Uterus (tissue), 4 donors: ENCODE data around the gene PNISR. TPM values are rescaled to one million over a fixed set of nuclear protein-coding genes. Genes with fewer than 3 reads are reported as not detected.

Source experiments
- DNase-seq, 2 donors: peaks; one replicate each; pipeline ENCODE4 v3.0.0-alpha.2; 2019 to 2020
- H3K27ac ChIP-seq, 2 donors: fragments of 200-600 bp; sonication (generic); 1 replicate in 1 of 2; 2 replicates in 1 of 2; pipeline ENCODE4 v1.5.1; 2016 to 2018
- H3K27me3 ChIP-seq, 2 donors: fragments of 200-600 bp; sonication (generic); one replicate each; pipeline ENCODE4 v1.5.1; 2018 to 2019; ENCODE audit warnings: control low read depth in 1 of 2
- H3K36me3 ChIP-seq, 2 donors: fragments of 200-600 bp; sonication (generic); one replicate each; pipeline ENCODE4 v1.5.1; 2019; ENCODE audit warnings: control low read depth in 1 of 2
- H3K4me1 ChIP-seq, 2 donors: fragments of 200-600 bp; sonication (generic); one replicate each; pipeline ENCODE4 v1.5.1; 2018 to 2019; ENCODE audit warnings: control low read depth in 1 of 2
- H3K4me3 ChIP-seq, 2 donors: fragments of 200-600 bp; sonication (generic); 1 replicate in 1 of 2; 2 replicates in 1 of 2; pipeline ENCODE4 v1.5.1; 2018 to 2019; ENCODE audit warnings: mild to moderate bottlenecking in 1 of 2
- H3K9me3 ChIP-seq, 2 donors: fragments of 200-600 bp; sonication (generic); one replicate each; pipeline ENCODE4 v1.5.1; 2019; ENCODE audit warnings: control low read depth in 1 of 2
- CTCF ChIP-seq, 4 experiments: fragments of 200-600 bp in 2 of 4; fragments of 450-650 bp in 2 of 4; sonication (generic) in 2 of 4; IDR thresholded peaks; one replicate each; pipeline ENCODE4 v1.5.1; 2016 to 2019; ENCODE audit warnings: antibody characterized with exemption in 4 of 4, mild to moderate bottlenecking in 2 of 4, moderate library complexity in 1 of 4
- POLR2A ChIP-seq, 2 donors: fragments of 450-650 bp; IDR thresholded peaks; one replicate each; pipeline ENCODE4 v1.6.1; 2016; ENCODE audit warnings: antibody characterized with exemption in 2 of 2, mild to moderate bottlenecking in 1 of 2, moderate library complexity in 1 of 2
- intact Hi-C: fragments of 100-400 bp; cut with DNase I; formaldehyde crosslinking; loops from one replicate; pipeline ENCODE4 v1.15.1; 2023; ENCODE audit warnings: low total_unique reads
- total RNA-seq, 4 donors: library from RNA; depleted of rRNA in 3 of 4; stranded (reverse); fragments of >200 nt in 3 of 4; gene quantifications; one replicate each; pipeline versions ENCODE4 v1.1.0 to v1.2.4, GENCODE V29; 2014 to 2023
- donor health status: DM: yes; HTN: yes; CAD: no.

PNISR gene
- total RNA-seq, 4 donors from 2014 or later: 107 to 265 (median 153) TPM

GRCh38 chr6:99416892-99417767 is 8.0 kb downstream of the PNISR start:
- no peaks in the 10 kb centered on the region for H3K9me3 ChIP-seq
- TF ChIP-seq CTCF (IDR thresholded peaks at IDR 0.05): no peak
- TF ChIP-seq POLR2A (IDR thresholded peaks at IDR 0.05): no peak
- H3K27me3 ChIP-seq: no peaks in the 10 kb centered on the region
- H3K4me3 ChIP-seq: no peak overlapping the region
- intact Hi-C loops: no loop called here
- no peak for DNase-seq
- no peak overlapping the region for H3K27ac ChIP-seq
- H3K4me1 ChIP-seq: peaks cover 6 to 14% of the 10 kb centered on the region in 2 donors
- H3K36me3 ChIP-seq: no peaks in the 10 kb centered on the region

GRCh38 chr6:99416226-99416625 is 8.9 kb downstream of the PNISR start:
- no peak for DNase-seq
- Histone ChIP-seq H3K4me1 (peaks cover 0 to 11% of the 10 kb centered on the region in 2 donors), H3K27ac (no peak overlapping the region), H3K4me3 (no peak overlapping the region), H3K9me3 (no peaks in the 10 kb centered on the region), H3K36me3 (no peaks in the 10 kb centered on the region), H3K27me3 (no peaks in the 10 kb centered on the region)
- TF ChIP-seq CTCF (IDR thresholded peaks at IDR 0.05) (no peak), POLR2A (IDR thresholded peaks at IDR 0.05) (no peak)
- intact Hi-C loops: no loop called here

GRCh38 chr6:99415446-99415845 is 9.7 kb downstream of the PNISR start:
- Histone ChIP-seq H3K27me3 (no peaks in the 10 kb centered on the region), H3K9me3 (no peaks in the 10 kb centered on the region), H3K36me3 (no peaks in the 10 kb centered on the region), H3K4me1 (peaks cover 0 to 4% of the 10 kb centered on the region in 2 donors), H3K4me3 (no peak overlapping the region), H3K27ac (no peak overlapping the region)
- TF ChIP-seq CTCF (IDR thresholded peaks at IDR 0.05) (no peak), POLR2A (IDR thresholded peaks at IDR 0.05) (no peak)
- intact Hi-C loops: no loop called here
- DNase-seq: no peak

GRCh38 chr6:99412065-99412464 is 13.0 kb downstream of the PNISR start:
- no peak overlapping the region for H3K4me3 ChIP-seq
- no peaks in the 10 kb centered on the region for H3K4me1 ChIP-seq
- H3K27me3 ChIP-seq: no peaks in the 10 kb centered on the region
- no peak for TF ChIP-seq POLR2A (IDR thresholded peaks at IDR 0.05)
- TF ChIP-seq CTCF (IDR thresholded peaks at IDR 0.05): no peak
- no peak overlapping the region for H3K27ac ChIP-seq
- intact Hi-C loops: no loop called here
- DNase-seq: no peak
- no peaks in the 10 kb centered on the region for H3K36me3 ChIP-seq
- H3K9me3 ChIP-seq: no peaks in the 10 kb centered on the region

GRCh38 chr6:99409672-99410071 is 15.4 kb downstream of the PNISR start:
- H3K27ac ChIP-seq: no peak overlapping the region
- no peaks in the 10 kb centered on the region for H3K27me3 ChIP-seq
- TF ChIP-seq POLR2A (IDR thresholded peaks at IDR 0.05): no peak
- no peak for TF ChIP-seq CTCF (IDR thresholded peaks at IDR 0.05)
- H3K4me3 ChIP-seq: no peak overlapping the region
- H3K4me1 ChIP-seq: no peaks in the 10 kb centered on the region
- no peaks in the 10 kb centered on the region for H3K36me3 ChIP-seq
- no peaks in the 10 kb centered on the region for H3K9me3 ChIP-seq
- intact Hi-C loops: no loop called here
- DNase-seq: no peak
